ENCODE measurements around the gene TSPEAR. TPM values are rescaled to one million over a fixed set of nuclear protein-coding genes. Genes with fewer than 3 reads are reported as not detected.
"Not testable (repeated sequence)": the region's sequence is repeated elsewhere in the genome, so short reads cannot be mapped to it uniquely, and the experiment has no call there.

The TSPEAR gene
- total and polyA plus RNA-seq, 5 experiments from 2014 or later = 0.07 TPM; not detected in 4

DNA sequence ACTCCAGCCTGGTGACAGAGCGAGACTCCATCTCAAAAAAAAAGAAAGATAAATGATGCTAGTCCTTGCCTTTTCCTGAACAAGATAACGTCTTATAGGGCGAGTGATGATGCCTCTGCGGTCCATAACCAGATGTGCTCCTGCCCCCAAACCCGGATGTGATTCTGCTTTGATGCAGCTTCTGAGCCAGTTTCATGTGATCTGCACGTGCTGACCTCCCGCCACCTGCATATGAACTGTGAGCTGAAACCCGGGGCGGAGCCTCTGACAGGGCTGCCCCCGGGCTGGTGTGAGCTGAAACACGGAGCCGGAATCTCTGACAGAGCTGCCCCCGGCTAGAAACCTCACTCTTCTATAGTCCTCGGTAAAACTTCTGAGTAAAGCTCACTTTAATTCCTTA is 58.2 kb downstream of the TSPEAR start:
- H3K4me1 Mint-ChIP-seq = peaks cover 21 to 69% (median 55%) of the 10 kb centered on the region in 4 donors
- DNase-seq (peak in 5 of 10 donors; percentile 7 to 37 (median 35)), ATAC-seq (no peak)
- H3K27ac Mint-ChIP-seq = peak overlapping the region; percentile 89 to 99 (median 94)
- POLR2A ChIA-PET = interaction anchor here (0.6 to 2.8 kb wide), 5 partner anchors 10 to 70 kb away, joined by 3 to 9 read pairs (median 6); no protein-coding TSS in a partner anchor
- H3K9me3 Mint-ChIP-seq = peaks cover 0 to 42% (median 18%) of the 10 kb centered on the region in 9 donors
- no peaks in the 10 kb centered on the region for H3K27me3 Mint-ChIP-seq
- H3K36me3 Mint-ChIP-seq = peaks cover 2 to 17% (median 17%) of the 10 kb centered on the region in 3 donors
- H3K4me3 Mint-ChIP-seq = peak overlapping the region in 1 of 10 donors; percentile 86

DNA sequence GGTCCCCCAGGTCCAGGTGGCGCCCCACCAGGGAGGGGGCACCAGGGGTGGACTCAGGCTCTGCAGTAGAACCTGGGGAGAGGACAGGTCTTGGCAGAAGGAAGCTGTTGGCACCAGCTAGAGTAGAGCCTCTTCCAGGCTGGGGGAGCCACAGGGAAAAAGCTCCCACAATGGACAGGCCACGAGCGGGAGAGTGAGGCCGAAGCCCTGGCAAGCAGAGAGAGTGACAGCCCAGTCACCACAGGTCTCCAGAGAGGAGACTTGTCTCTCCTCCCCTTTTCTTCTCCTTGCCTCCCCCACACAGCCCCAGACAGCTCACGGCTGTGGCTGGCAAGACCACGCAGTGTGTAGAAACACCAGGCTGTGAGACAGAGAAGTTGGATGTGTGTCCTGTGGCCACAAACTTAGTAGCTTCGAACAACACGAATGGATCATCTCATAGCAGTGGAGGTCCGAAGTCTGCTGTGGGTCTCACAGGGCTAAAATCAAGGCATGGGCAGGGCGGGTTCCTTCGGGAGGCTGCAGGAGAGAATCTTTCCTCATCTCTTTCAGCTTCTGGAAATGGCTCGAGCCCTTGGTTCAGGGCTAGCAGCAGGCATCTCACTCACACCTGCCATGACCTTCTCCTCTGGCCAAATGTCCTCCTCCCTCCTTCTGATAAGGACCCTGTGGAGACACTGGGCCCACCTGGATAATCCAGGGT is 60.2 kb downstream of the TSPEAR start:
- peak overlapping the region in 1 of 10 donors; percentile 29 for H3K4me3 Mint-ChIP-seq
- POLR2A ChIA-PET = interaction anchor here (0.7 to 2.8 kb wide), 2 partner anchors 8 to 61 kb away, joined by 4 to 9 read pairs; no protein-coding TSS in a partner anchor

DNA sequence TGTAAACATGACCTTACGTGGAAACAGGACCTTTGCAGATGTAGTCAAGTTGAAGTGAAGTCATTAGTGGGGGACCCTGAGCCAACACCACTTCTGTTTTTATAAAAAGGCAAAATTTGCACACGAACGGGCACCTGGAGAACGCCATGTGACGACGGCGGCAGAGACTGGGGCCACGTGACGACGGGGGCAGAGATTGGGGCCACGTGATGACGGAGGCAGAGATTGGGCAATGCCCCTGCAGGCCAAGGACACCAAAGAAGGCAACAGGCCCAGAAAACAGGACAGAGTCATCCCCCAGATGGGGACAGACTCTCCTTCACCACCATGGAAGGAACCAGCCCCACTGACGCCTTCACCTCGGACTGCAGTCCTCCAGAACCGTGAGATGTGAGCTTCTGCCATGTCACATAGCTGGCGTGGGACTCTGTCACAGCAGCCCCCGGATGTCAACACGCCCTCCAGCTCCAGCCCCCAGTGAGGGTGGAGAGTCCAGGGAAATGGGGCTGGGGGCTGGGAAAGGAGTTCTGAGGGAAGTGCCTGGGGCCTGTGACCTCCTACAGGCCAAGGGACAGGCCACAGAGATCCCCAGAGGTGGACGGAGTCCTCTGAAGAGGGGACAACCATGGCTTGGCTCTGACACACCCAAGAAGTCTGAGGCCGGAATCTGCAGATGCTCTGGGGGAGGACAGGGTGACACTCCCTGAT is 61.0 kb downstream of the TSPEAR start:
- peaks cover 15 to 55% (median 38%) of the 10 kb centered on the region in 4 donors for H3K4me1 Mint-ChIP-seq
- POLR2A ChIA-PET = interaction anchor here (2.8 kb wide), 1 partner anchor 8 kb away, joined by 9 read pairs; no protein-coding TSS in a partner anchor
- H3K27ac Mint-ChIP-seq = peak overlapping the region in 8 of 10 donors; percentile 35 to 73 (median 58)
- peak overlapping the region in 1 of 10 donors; percentile 54 for H3K4me3 Mint-ChIP-seq
- no peaks in the 10 kb centered on the region for H3K27me3 Mint-ChIP-seq
- peaks cover 0 to 28% (median 0%) of the 10 kb centered on the region in 9 donors for H3K9me3 Mint-ChIP-seq
- no peaks in the 10 kb centered on the region for H3K36me3 Mint-ChIP-seq
- ATAC-seq = no peak
- DNase-seq = no peak

More for the DNA sequence above, 60.2 kb downstream of the TSPEAR start:
- H3K4me1 Mint-ChIP-seq = peaks cover 15 to 58% (median 44%) of the 10 kb centered on the region in 4 donors
- H3K27ac Mint-ChIP-seq = peak overlapping the region in 7 of 10 donors; percentile 40 to 90 (median 81)
- H3K36me3 Mint-ChIP-seq = peaks cover 0 to 4% (median 3%) of the 10 kb centered on the region in 3 donors
- DNase-seq (no peak), ATAC-seq (no peak)
- peaks cover 0 to 32% (median 4%) of the 10 kb centered on the region in 9 donors for H3K9me3 Mint-ChIP-seq
- no peaks in the 10 kb centered on the region for H3K27me3 Mint-ChIP-seq

- Mint-ChIP-seq H3K9me3 (peaks cover 1 to 31% (median 6%) of the 10 kb centered on the region in 9 donors), H3K36me3 (peaks cover 0 to 6% (median 5%) of the 10 kb centered on the region in 3 donors), H3K27ac (peak overlapping the region in 5 of 10 donors; percentile 35 to 71 (median 50)), H3K4me1 (peaks cover 13 to 50% (median 31%) of the 10 kb centered on the region in 4 donors), H3K4me3 (no peak overlapping the region), H3K27me3 (no peaks in the 10 kb centered on the region)
- POLR2A ChIA-PET = interaction anchor here (1.2 kb wide), 1 partner anchor 9 kb away, joined by 4 read pairs; the partner anchor contains the start of gene KRTAP12-3
- no peak for ATAC-seq
- no peak for DNase-seq
These were observed 61.8 kb downstream of the TSPEAR start for GRCh38 chr21:44649521-44650100.

- H3K4me3 Mint-ChIP-seq = no peak overlapping the region
- ATAC-seq (no peak), DNase-seq (no peak)
- no peaks in the 10 kb centered on the region for H3K27me3 Mint-ChIP-seq
- peak overlapping the region in 1 of 10 donors; percentile 71 for H3K27ac Mint-ChIP-seq
- peaks cover 9 to 41% (median 22%) of the 10 kb centered on the region in 4 donors for H3K4me1 Mint-ChIP-seq
- H3K9me3 Mint-ChIP-seq = peaks cover 6 to 32% (median 14%) of the 10 kb centered on the region in 9 donors
- POLR2A ChIA-PET = interaction anchor here (1.2 kb wide), 1 partner anchor 10 kb away, joined by 4 read pairs; the partner anchor contains the start of gene KRTAP12-3
- H3K36me3 Mint-ChIP-seq = peaks cover 0 to 15% (median 12%) of the 10 kb centered on the region in 3 donors
These were observed 62.6 kb downstream of the TSPEAR start for GRCh38 chr21:44648557-44649311.

- Mint-ChIP-seq H3K27ac (peak overlapping the region in 7 of 10 donors; percentile 19 to 87 (median 52)), H3K4me1 (peaks cover 5 to 33% (median 15%) of the 10 kb centered on the region in 4 donors), H3K36me3 (peaks cover 0 to 20% (median 12%) of the 10 kb centered on the region in 3 donors), H3K4me3 (peak overlapping the region in 1 of 10 donors; percentile 22), H3K27me3 (no peaks in the 10 kb centered on the region), H3K9me3 (peaks cover 8 to 43% (median 24%) of the 10 kb centered on the region in 9 donors)
- POLR2A ChIA-PET = interaction anchor here (1.7 kb wide), 1 partner anchor 10 kb away, joined by 6 read pairs; the partner anchor contains the start of gene KRTAP12-3
- no peak for ATAC-seq
- DNase-seq = no peak
These were observed 64.2 kb downstream of the TSPEAR start for GRCh38 chr21:44647222-44647552.

DNA sequence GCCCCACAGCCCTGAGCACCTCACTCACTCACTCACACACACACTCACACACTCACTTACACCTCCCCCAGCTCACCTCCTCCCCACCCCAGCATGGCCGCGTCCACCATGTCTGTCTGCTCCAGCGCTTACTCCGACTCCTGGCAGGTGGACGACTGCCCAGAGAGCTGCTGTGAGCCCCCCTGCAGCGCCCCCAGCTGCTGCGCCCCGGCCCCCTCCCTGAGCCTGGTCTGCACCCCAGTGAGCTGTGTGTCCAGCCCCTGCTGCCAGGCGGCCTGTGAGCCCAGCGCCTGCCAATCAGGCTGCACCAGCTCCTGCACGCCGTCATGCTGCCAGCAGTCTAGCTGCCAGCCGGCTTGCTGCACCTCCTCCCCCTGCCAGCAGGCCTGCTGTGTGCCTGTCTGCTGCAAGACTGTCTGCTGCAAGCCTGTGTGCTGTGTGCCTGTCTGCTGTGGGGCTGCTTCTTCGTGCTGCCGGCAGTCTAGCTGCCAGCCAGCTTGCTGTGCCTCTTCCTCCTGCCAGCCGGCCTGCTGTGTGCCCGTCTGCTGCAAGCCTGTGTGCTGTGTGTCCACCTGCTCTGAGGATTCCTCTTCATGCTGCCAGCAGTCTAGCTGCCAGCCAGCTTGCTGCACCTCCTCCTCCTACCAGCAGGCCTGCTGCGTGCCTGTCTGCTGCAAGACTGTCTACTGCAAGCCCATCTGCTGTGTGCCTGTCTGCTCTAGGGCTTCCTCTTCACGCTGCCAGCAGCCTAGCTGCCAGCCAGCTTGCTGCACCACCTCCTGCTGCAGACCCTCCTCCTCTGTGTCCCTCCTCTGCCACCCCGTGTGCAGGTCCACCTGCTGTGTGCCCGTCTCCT is 64.8 kb downstream of the TSPEAR start, which contains the start of gene KRTAP10-11:
KRTAP10-11 (plus strand) TSS at position 49 of the 856 bp plus-strand sequence; CDS start at position 94, 45 bp downstream.
- not testable (repeated sequence) for DNase-seq

DNA sequence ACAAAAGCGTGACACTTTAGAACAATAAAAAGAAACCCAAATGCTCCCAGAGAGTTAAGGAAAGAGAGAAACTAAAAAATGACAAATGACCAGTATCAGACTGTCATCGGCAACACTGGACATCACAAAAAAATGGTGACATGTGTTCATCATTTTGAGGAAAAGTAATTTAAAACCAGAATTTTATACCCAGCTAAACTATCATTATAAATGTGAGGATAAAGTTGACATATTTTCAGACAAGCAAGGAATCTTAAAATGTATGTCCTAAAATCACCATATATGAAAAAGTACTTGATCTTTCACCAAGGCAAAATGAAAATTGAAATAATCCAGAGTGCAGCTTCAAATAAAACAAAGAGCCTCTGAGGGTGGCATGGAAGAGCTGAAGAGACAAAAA is 66.5 kb downstream of the TSPEAR start:
- DNase-seq = no peak
- H3K4me1 Mint-ChIP-seq = peaks cover 5 to 18% (median 12%) of the 10 kb centered on the region in 4 donors
- peaks cover 0 to 5% (median 0%) of the 10 kb centered on the region in 5 donors for H3K27me3 Mint-ChIP-seq
- H3K27ac Mint-ChIP-seq = peak overlapping the region in 1 of 10 donors; percentile 28
- H3K4me3 Mint-ChIP-seq = no peak overlapping the region
- peaks cover 0 to 29% (median 14%) of the 10 kb centered on the region in 3 donors for H3K36me3 Mint-ChIP-seq
- H3K9me3 Mint-ChIP-seq = peaks cover 10 to 58% (median 34%) of the 10 kb centered on the region in 9 donors
- POLR2A ChIA-PET = interaction anchor here (0.6 to 1.4 kb wide), 3 partner anchors 13 to 1329 kb away, joined by 3 to 5 read pairs (median 3); partner anchors contain the start of gene KRTAP12-3
- no peak for ATAC-seq

More for the DNA sequence above, 64.8 kb downstream of the TSPEAR start, which contains the start of gene KRTAP10-11:
- not testable (repeated sequence) for H3K27me3 Mint-ChIP-seq, ATAC-seq
- peak within 1 kb of the TSS in 1 of 10 donors; percentile 22 for H3K4me3 Mint-ChIP-seq
- peaks cover 10 to 46% (median 24%) of the 10 kb centered on the region in 9 donors for H3K9me3 Mint-ChIP-seq
- peaks cover 0 to 23% (median 12%) of the 10 kb centered on the region in 3 donors for H3K36me3 Mint-ChIP-seq
- peak within 1 kb of the TSS in 7 of 10 donors; percentile 28 to 87 (median 52) for H3K27ac Mint-ChIP-seq
- POLR2A ChIA-PET = interaction anchor here (0.9 to 1.7 kb wide), 2 partner anchors 11 to 22 kb away, joined by 5 to 6 read pairs; partner anchors contain the start of gene KRTAP12-3
- peaks cover 5 to 32% (median 15%) of the 10 kb centered on the region in 4 donors for H3K4me1 Mint-ChIP-seq

- ATAC-seq (no peak), DNase-seq (no peak)
- Mint-ChIP-seq H3K27ac (no peak overlapping the region), H3K9me3 (peaks cover 10 to 58% (median 34%) of the 10 kb centered on the region in 9 donors), H3K4me1 (peaks cover 5 to 16% (median 9%) of the 10 kb centered on the region in 4 donors), H3K27me3 (peaks cover 0 to 6% (median 0%) of the 10 kb centered on the region in 5 donors), H3K4me3 (no peak overlapping the region), H3K36me3 (peaks cover 0 to 29% (median 14%) of the 10 kb centered on the region in 3 donors)
- POLR2A ChIA-PET = interaction anchor here (2.3 kb wide), 1 partner anchor 8 kb away, joined by 9 read pairs; no protein-coding TSS in a partner anchor
These were observed 67.5 kb downstream of the TSPEAR start for GRCh38 chr21:44643741-44644310.

DNA sequence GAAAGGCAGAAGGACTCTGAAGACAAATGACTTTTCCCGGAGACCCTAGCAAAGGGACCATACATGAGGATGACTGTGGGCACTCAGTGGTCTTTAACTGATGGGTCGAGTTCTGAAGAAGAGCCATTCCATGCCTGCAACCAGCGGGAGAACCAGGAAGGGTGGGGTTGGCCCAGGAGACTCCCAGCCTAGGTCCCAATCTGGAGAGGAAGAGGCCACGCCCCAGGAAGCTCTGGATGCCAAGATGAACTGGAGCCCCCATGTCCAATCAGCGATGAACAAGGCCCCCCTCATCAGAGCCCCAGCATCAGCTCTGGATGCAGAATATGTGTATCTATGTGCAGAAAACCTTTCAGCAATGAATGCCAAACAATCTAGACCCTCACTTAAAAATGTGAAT is 70.6 kb downstream of the TSPEAR start:
- ATAC-seq = no peak
- H3K4me1 Mint-ChIP-seq = peaks cover 0 to 14% (median 5%) of the 10 kb centered on the region in 4 donors
- peaks cover 0 to 6% (median 0%) of the 10 kb centered on the region in 5 donors for H3K27me3 Mint-ChIP-seq
- POLR2A ChIA-PET = no interaction called here
- H3K36me3 Mint-ChIP-seq = peaks cover 0 to 29% (median 14%) of the 10 kb centered on the region in 3 donors
- H3K4me3 Mint-ChIP-seq = peak overlapping the region in 1 of 10 donors; percentile 20
- no peak for DNase-seq
- peak overlapping the region in 1 of 10 donors; percentile 2 for H3K27ac Mint-ChIP-seq
- peaks cover 10 to 52% (median 34%) of the 10 kb centered on the region in 9 donors for H3K9me3 Mint-ChIP-seq

Measured in naive thymus-derived CD8-positive, alpha-beta T cell (primary cell).